Globus pallidus (tissue), 1 donor: ENCODE measurements around the gene ZMYM3.
"Not testable (repeated sequence)": the region's sequence is repeated elsewhere in the genome, so short reads cannot be mapped to it uniquely, and the experiment has no call there.

Source experiments
- DNase-seq: peaks from one replicate; pipeline ENCODE4 v3.0.0-alpha.2; 2015; ENCODE audit warnings: low spot score

Gene ZMYM3

GRCh38 chrX:71254092-71254963, at the start of gene ZMYM3:
ZMYM3 (minus strand) TSS chrX:71254140; CDS start chrX:71253255, 885 bp downstream.
- peak; percentile 78 for DNase-seq

- no peak for DNase-seq
Measured at GRCh38 chrX:71302461-71303213, 48.7 kb upstream of the ZMYM3 start.

GRCh38 chrX:71301195-71301924, 47.4 kb upstream of the ZMYM3 start, which contains the start of gene ITGB1BP2:
ITGB1BP2 (plus strand) TSS chrX:71301750; CDS start chrX:71301807, 57 bp downstream.
- no peak for DNase-seq

- not testable (repeated sequence) for DNase-seq
Measured at GRCh38 chrX:71300495-71300894, 46.6 kb upstream of the ZMYM3 start.

GRCh38 chrX:71300064-71300463, 46.1 kb upstream of the ZMYM3 start:
- not testable (repeated sequence) for DNase-seq

- DNase-seq: no peak
Measured at GRCh38 chrX:71298119-71298518, 44.2 kb upstream of the ZMYM3 start.

- no peak for DNase-seq
Measured at GRCh38 chrX:71296806-71297205, 42.9 kb upstream of the ZMYM3 start.

GRCh38 chrX:71292669-71293365, 38.9 kb upstream of the ZMYM3 start:
- no peak for DNase-seq

GRCh38 chrX:71291381-71291780, 37.4 kb upstream of the ZMYM3 start:
- DNase-seq: no peak

GRCh38 chrX:71285929-71286328, 32.0 kb upstream of the ZMYM3 start:
- no peak for DNase-seq

GRCh38 chrX:71283403-71284143, 29.6 kb upstream of the ZMYM3 start, which contains the start of gene NONO:
NONO (plus strand) TSS chrX:71283635; CDS start chrX:71290638, 7,003 bp downstream.
- peak; percentile 95 for DNase-seq

- no peak for DNase-seq
Measured at GRCh38 chrX:71282514-71283402, 28.8 kb upstream of the ZMYM3 start.

GRCh38 chrX:71281300-71281699, 27.4 kb upstream of the ZMYM3 start:
- DNase-seq: not testable (repeated sequence)

GRCh38 chrX:71272313-71272712, 18.4 kb upstream of the ZMYM3 start:
- not testable (repeated sequence) for DNase-seq

GRCh38 chrX:71269801-71270395, 16.0 kb upstream of the ZMYM3 start:
- DNase-seq: no peak

- DNase-seq: not testable (repeated sequence)
Measured at GRCh38 chrX:71268624-71269023, 14.7 kb upstream of the ZMYM3 start.

GRCh38 chrX:71256856-71257255, 2.9 kb upstream of the ZMYM3 start:
- DNase-seq: no peak

GRCh38 chrX:71256051-71256450, 2.1 kb upstream of the ZMYM3 start:
- no peak for DNase-seq
